Measurements from ENCODE around the gene SOWAHA.

Gene SOWAHA

DNA sequence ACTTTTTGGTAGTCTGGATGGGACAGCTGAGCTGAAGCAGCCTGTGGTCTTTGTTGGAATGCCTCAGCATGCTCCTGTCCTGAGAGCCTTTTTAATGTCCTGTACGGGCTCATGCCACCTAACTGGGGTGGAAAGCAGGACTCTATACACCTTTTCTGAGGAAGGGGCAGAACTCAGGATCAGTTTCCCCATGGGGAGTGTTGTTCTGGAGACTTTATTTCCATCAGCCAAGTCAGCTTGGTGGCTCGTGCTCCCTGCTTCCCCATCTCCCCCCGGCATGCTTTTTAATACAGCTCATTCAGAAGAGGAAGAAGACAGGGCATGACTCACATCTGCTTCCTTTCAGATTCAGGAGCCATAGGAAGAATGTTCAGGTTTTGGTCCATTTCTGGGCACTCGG lies 31.0 kb upstream of the SOWAHA start:
- H3K4me3 ChIP-seq (ENCODE audit: insufficient read depth, low read length, poor library complexity, severe bottlenecking), result no peak overlapping the region
- H3K9me2 ChIP-seq (replicated peaks; ENCODE audit: insufficient read depth, low read length), result no peaks in the 10 kb centered on the region
- H3K27me3 ChIP-seq (ENCODE audit: low read length), result no peaks in the 10 kb centered on the region
- no peaks in the 10 kb centered on the region for H3K79me2 ChIP-seq (ENCODE audit: insufficient read depth, low read length)
- no peak for TF ChIP-seq EZH2phosphoT487 (conservative IDR thresholded peaks at IDR 0.05; ENCODE audit: low read length)
- TF ChIP-seq, protein P1, sequence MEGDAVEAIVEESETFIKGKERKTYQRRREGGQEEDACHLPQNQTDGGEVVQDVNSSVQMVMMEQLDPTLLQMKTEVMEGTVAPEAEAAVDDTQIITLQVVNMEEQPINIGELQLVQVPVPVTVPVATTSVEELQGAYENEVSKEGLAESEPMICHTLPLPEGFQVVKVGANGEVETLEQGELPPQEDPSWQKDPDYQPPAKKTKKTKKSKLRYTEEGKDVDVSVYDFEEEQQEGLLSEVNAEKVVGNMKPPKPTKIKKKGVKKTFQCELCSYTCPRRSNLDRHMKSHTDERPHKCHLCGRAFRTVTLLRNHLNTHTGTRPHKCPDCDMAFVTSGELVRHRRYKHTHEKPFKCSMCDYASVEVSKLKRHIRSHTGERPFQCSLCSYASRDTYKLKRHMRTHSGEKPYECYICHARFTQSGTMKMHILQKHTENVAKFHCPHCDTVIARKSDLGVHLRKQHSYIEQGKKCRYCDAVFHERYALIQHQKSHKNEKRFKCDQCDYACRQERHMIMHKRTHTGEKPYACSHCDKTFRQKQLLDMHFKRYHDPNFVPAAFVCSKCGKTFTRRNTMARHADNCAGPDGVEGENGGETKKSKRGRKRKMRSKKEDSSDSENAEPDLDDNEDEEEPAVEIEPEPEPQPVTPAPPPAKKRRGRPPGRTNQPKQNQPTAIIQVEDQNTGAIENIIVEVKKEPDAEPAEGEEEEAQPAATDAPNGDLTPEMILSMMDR (IDR thresholded peaks at IDR 0.05; ENCODE audit: insufficient read depth, low read length, poor library complexity, severe bottlenecking), result no peak
- no peaks in the 10 kb centered on the region for H3F3A ChIP-seq (ENCODE audit: insufficient read depth)
- no peak overlapping the region for H3K27ac ChIP-seq (ENCODE audit: low read depth, low read length)
- no peak overlapping the region for H3K4me2 ChIP-seq (ENCODE audit: low read depth, low read length, poor library complexity, severe bottlenecking)
- H3K9me3 ChIP-seq (ENCODE audit: insufficient read depth, low read length), result no peaks in the 10 kb centered on the region
- H3K36me3 ChIP-seq (ENCODE audit: low read length), result no peaks in the 10 kb centered on the region
- H3K9ac ChIP-seq (ENCODE audit: low read length), result no peak overlapping the region
- H2AFZ ChIP-seq (ENCODE audit: low read depth, low read length, severe bottlenecking), result no peak overlapping the region
- no peaks in the 10 kb centered on the region for H4K20me1 ChIP-seq (ENCODE audit: low read depth, low read length)

- no peaks in the 10 kb centered on the region for H3K79me2 ChIP-seq (ENCODE audit: insufficient read depth, low read length)
- no peak overlapping the region for H3K9ac ChIP-seq (ENCODE audit: low read length)
- no peaks in the 10 kb centered on the region for H3K9me2 ChIP-seq (replicated peaks; ENCODE audit: insufficient read depth, low read length)
- H3K27me3 ChIP-seq (ENCODE audit: low read length), result no peaks in the 10 kb centered on the region
- no peak overlapping the region for H2AFZ ChIP-seq (ENCODE audit: low read depth, low read length, severe bottlenecking)
- no peaks in the 10 kb centered on the region for H3K36me3 ChIP-seq (ENCODE audit: low read length)
- no peak overlapping the region for H3K4me3 ChIP-seq (ENCODE audit: insufficient read depth, low read length, poor library complexity, severe bottlenecking)
- H4K20me1 ChIP-seq (ENCODE audit: low read depth, low read length), result no peaks in the 10 kb centered on the region
- no peaks in the 10 kb centered on the region for H3F3A ChIP-seq (ENCODE audit: insufficient read depth)
- TF ChIP-seq EZH2phosphoT487 (conservative IDR thresholded peaks at IDR 0.05; ENCODE audit: low read length), result no peak
- TF ChIP-seq, protein P1 (IDR thresholded peaks at IDR 0.05; ENCODE audit: insufficient read depth, low read length, poor library complexity, severe bottlenecking), result no peak
- no peak overlapping the region for H3K4me2 ChIP-seq (ENCODE audit: low read depth, low read length, poor library complexity, severe bottlenecking)
- no peaks in the 10 kb centered on the region for H3K9me3 ChIP-seq (ENCODE audit: insufficient read depth, low read length)
- H3K27ac ChIP-seq (ENCODE audit: low read depth, low read length), result no peak overlapping the region
These were observed 27.7 kb upstream of the SOWAHA start for GRCh38 chr5:132785365-132785764.

- no peaks in the 10 kb centered on the region for H3F3A ChIP-seq (ENCODE audit: insufficient read depth)
- H3K36me3 ChIP-seq (ENCODE audit: low read length), result no peaks in the 10 kb centered on the region
- no peaks in the 10 kb centered on the region for H4K20me1 ChIP-seq (ENCODE audit: low read depth, low read length)
- no peak overlapping the region for H3K9ac ChIP-seq (ENCODE audit: low read length)
- no peaks in the 10 kb centered on the region for H3K9me2 ChIP-seq (replicated peaks; ENCODE audit: insufficient read depth, low read length)
- TF ChIP-seq EZH2phosphoT487 (conservative IDR thresholded peaks at IDR 0.05; ENCODE audit: low read length), result no peak
- TF ChIP-seq, protein P1 (IDR thresholded peaks at IDR 0.05; ENCODE audit: insufficient read depth, low read length, poor library complexity, severe bottlenecking), result no peak
- no peak overlapping the region for H3K27ac ChIP-seq (ENCODE audit: low read depth, low read length)
- H3K4me2 ChIP-seq (ENCODE audit: low read depth, low read length, poor library complexity, severe bottlenecking), result no peak overlapping the region
- no peaks in the 10 kb centered on the region for H3K9me3 ChIP-seq (ENCODE audit: insufficient read depth, low read length)
- no peaks in the 10 kb centered on the region for H3K79me2 ChIP-seq (ENCODE audit: insufficient read depth, low read length)
- H3K4me3 ChIP-seq (ENCODE audit: insufficient read depth, low read length, poor library complexity, severe bottlenecking), result no peak overlapping the region
- no peak overlapping the region for H2AFZ ChIP-seq (ENCODE audit: low read depth, low read length, severe bottlenecking)
- H3K27me3 ChIP-seq (ENCODE audit: low read length), result no peaks in the 10 kb centered on the region
These were observed 27.2 kb upstream of the SOWAHA start for GRCh38 chr5:132785864-132786263.
